AG04449 (cell line): ENCODE results near the gene PDZD2.
"Not testable (repeated sequence)": the region's sequence is repeated elsewhere in the genome, so short reads cannot be mapped to it uniquely, and the experiment has no call there.

ENCODE experiments used
- CTCF ChIA-PET: fragments of 350-600 bp; formaldehyde crosslinking; extraction: SDS; loops from one replicate; lab custom pipeline; 2021; ENCODE audit warnings: antibody characterized with exemption; lab: Yijun Ruan, JAX
- POLR2A ChIA-PET: fragments of 400-600, 350-600 bp; formaldehyde crosslinking; extraction: SDS; loops from one replicate; lab custom pipeline; 2020; ENCODE audit warnings: antibody characterized with exemption, inconsistent platforms; lab: Yijun Ruan, JAX
- DNase-seq: peaks from one replicate; pipeline ENCODE4 v3.0.0-alpha.2; 2010; ENCODE audit warnings: low read depth, low spot score
- H3K4me3 ChIP-seq: 2 replicates; pipeline ENCODE4 v1.5.1; 2011; ENCODE audit warnings: low read depth, mild to moderate bottlenecking, control low read depth, low read length
- TF ChIP-seq, protein P1 (sequence below): IDR thresholded peaks from one replicate; pipeline ENCODE4 v1.5.1; 2011; ENCODE audit warnings: mild to moderate bottlenecking, moderate library complexity, low read length, control low read depth, inconsistent platforms; ENCODE audit not compliant: insufficient read depth; ENCODE audit errors: missing control alignments

The PDZD2 gene

GRCh38 chr5:31682851-31683250 lies 43.9 kb downstream of the PDZD2 start:
- ChIA-PET POLR2A (no interaction called here), CTCF (no interaction called here)
- H3K4me3 ChIP-seq: no peak overlapping the region
- DNase-seq: no peak
- TF ChIP-seq, protein P1, sequence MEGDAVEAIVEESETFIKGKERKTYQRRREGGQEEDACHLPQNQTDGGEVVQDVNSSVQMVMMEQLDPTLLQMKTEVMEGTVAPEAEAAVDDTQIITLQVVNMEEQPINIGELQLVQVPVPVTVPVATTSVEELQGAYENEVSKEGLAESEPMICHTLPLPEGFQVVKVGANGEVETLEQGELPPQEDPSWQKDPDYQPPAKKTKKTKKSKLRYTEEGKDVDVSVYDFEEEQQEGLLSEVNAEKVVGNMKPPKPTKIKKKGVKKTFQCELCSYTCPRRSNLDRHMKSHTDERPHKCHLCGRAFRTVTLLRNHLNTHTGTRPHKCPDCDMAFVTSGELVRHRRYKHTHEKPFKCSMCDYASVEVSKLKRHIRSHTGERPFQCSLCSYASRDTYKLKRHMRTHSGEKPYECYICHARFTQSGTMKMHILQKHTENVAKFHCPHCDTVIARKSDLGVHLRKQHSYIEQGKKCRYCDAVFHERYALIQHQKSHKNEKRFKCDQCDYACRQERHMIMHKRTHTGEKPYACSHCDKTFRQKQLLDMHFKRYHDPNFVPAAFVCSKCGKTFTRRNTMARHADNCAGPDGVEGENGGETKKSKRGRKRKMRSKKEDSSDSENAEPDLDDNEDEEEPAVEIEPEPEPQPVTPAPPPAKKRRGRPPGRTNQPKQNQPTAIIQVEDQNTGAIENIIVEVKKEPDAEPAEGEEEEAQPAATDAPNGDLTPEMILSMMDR: no peak

DNA sequence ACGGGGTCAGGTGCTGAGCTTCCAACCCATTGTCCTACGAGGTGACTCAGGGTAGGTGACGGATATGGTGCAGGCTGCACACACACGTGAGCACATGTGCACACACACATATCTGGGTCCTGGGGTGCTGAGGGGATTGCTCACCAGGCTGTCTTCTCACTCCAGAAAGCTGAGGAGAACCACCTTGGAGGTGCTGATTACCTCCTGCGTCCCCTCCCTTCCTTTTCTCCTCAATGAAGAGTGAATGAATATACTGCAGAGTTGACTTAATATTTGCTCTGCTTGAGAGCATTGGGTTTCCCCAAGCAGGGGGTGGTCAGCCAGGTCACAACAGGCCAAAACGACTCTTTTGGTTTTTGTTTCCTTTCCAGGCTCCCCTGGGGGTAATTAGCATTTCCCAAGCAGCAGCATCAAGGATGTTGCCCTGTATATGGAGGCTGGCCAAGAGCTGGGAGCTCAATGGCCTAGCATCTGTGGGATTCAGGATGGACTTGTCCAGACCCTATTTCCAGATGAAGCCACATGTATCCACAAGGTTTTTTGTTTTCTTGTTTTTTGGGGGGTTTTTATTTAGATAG lies 49.7 kb downstream of the PDZD2 start:
- TF ChIP-seq, protein P1: no peak
- ChIA-PET POLR2A (no interaction called here), CTCF (no interaction called here)
- no peak overlapping the region for H3K4me3 ChIP-seq
- no peak for DNase-seq

GRCh38 chr5:31691408-31691807 lies 52.5 kb downstream of the PDZD2 start:
- POLR2A ChIA-PET, CTCF ChIA-PET, DNase-seq, H3K4me3 ChIP-seq: not testable (repeated sequence)

- no peak for DNase-seq
- CTCF ChIA-PET: no interaction called here
- TF ChIP-seq, protein P1: no peak
- no peak overlapping the region for H3K4me3 ChIP-seq
- POLR2A ChIA-PET: no interaction called here
These were observed 53.8 kb downstream of the PDZD2 start for GRCh38 chr5:31692561-31693221.

DNA sequence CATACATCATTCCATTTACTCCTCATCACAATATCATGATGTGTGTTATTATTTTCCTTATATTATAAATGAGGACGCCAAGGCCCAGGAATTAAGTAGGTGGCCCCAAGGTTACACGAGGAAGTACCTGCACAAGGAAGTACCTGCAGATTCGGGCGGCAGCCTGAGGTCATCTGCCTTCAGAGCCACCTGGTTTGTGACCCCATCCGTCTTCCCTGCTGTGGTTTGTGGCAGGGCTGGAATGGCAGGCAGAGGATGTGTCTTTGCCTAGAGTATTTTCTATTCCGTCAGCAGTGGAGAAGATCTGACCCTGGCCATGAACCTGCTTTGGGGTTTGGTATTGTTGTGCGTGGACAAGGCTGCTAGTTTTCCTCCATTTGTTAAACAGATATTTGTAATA lies 59.7 kb downstream of the PDZD2 start:
- no peak for DNase-seq

DNA sequence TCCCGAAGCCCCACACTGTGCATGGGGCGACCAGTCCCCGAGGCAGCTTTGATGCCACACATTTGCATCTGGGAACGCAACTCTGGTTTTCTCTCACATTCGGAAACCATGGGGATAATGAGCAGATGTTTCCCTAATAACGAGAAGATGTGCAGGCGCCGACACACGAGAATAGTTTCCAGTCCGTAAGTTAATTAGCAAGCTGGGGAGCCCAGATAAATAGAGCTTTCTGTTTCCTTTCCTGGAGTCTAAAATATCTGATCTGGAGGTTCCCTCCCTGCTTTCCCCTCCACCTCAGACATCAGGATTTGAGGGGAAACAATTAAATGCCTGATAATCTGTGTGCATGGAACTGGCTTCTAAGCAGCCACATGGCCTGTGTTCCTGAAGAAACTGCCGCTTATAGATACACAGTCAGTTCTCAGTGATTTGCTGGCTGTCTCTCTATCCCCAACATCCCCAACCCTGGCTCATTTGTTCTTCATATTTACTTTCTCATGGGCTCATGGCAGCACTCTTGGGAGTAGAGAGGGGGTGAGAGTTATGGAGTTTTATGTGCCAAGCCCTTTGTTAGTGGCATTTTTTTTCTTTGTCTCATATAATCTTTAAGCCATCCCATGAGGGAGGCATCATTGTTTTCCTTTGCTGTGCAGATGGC lies 62.8 kb downstream of the PDZD2 start:
- ChIA-PET POLR2A (no interaction called here), CTCF (no interaction called here)
- no peak for DNase-seq
- TF ChIP-seq, protein P1: no peak
- no peak overlapping the region for H3K4me3 ChIP-seq

More for the DNA sequence above, 59.7 kb downstream of the PDZD2 start:
- ChIA-PET CTCF (no interaction called here), POLR2A (no interaction called here)
- TF ChIP-seq, protein P1: no peak
- H3K4me3 ChIP-seq: no peak overlapping the region
